ENCODE measurements around the gene DNAJC1.

DNA sequence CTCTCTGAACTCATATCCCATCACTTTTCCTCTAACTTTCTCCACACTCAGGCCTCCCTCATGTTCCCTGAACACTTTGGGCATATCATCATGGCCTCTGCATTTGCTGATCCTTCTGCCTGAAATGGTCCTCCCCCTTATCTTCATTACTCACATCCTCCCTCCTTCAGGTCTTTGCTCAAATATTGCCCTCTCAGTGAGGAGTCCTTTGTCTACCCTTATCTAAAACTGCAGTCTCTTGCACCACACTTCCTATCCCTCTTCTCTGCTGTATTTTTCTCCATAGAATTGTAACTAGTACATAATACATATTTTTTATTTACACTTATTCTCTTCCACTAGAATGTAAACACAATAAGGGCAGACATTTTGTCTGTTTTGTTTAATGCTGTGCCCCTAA lies 41.7 kb downstream of the DNAJC1 start:
- TF ChIP-seq FOXM1 (IDR thresholded peaks at IDR 0.05; ENCODE audit: borderline replicate concordance, low read depth) (no peak), EP300 (IDR thresholded peaks at IDR 0.05; ENCODE audit: borderline replicate concordance) (no peak), ZBTB7A (IDR thresholded peaks at IDR 0.05; ENCODE audit: low read depth) (no peak), NFIC (IDR thresholded peaks at IDR 0.05) (no peak), TEAD4 (IDR thresholded peaks at IDR 0.05) (no peak), CREB1 (IDR thresholded peaks at IDR 0.05; ENCODE audit: low read depth) (no peak), CEBPB (IDR thresholded peaks at IDR 0.05) (no peak)
- TF ChIP-seq, protein P1, sequence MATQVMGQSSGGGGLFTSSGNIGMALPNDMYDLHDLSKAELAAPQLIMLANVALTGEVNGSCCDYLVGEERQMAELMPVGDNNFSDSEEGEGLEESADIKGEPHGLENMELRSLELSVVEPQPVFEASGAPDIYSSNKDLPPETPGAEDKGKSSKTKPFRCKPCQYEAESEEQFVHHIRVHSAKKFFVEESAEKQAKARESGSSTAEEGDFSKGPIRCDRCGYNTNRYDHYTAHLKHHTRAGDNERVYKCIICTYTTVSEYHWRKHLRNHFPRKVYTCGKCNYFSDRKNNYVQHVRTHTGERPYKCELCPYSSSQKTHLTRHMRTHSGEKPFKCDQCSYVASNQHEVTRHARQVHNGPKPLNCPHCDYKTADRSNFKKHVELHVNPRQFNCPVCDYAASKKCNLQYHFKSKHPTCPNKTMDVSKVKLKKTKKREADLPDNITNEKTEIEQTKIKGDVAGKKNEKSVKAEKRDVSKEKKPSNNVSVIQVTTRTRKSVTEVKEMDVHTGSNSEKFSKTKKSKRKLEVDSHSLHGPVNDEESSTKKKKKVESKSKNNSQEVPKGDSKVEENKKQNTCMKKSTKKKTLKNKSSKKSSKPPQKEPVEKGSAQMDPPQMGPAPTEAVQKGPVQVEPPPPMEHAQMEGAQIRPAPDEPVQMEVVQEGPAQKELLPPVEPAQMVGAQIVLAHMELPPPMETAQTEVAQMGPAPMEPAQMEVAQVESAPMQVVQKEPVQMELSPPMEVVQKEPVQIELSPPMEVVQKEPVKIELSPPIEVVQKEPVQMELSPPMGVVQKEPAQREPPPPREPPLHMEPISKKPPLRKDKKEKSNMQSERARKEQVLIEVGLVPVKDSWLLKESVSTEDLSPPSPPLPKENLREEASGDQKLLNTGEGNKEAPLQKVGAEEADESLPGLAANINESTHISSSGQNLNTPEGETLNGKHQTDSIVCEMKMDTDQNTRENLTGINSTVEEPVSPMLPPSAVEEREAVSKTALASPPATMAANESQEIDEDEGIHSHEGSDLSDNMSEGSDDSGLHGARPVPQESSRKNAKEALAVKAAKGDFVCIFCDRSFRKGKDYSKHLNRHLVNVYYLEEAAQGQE (IDR thresholded peaks at IDR 0.05; ENCODE audit: low read depth), result no peak
- TF ChIP-seq, protein P2, sequence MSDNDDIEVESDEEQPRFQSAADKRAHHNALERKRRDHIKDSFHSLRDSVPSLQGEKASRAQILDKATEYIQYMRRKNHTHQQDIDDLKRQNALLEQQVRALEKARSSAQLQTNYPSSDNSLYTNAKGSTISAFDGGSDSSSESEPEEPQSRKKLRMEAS (IDR thresholded peaks at IDR 0.05), result no peak

Data from Ishikawa (cell line).